ENCODE data around the gene GFI1B. TPM values are rescaled to one million over a fixed set of nuclear protein-coding genes. Genes with fewer than 3 reads are reported as not detected.

GFI1B gene
- total RNA-seq (10 to 100 TPM in 1 of 2 donors, not detected in 1; 53.6 TPM), polyA plus RNA-seq (under 1 TPM in 1 of 2 donors, not detected in 1; 0.05 TPM)

- DNase-seq (ENCODE audit: low spot score) = no peak
- H3K4me3 ChIP-seq (ENCODE audit: low read depth in 1 of 3, low read length in 3 of 3) = no peak within 1 kb of the TSS
- WGBS = 28% methylated on average over 26 of the region's 26 CpGs
- peaks cover 0 to 3% (median 1%) of the 10 kb centered on the region in 4 donors for H3K27me3 ChIP-seq (ENCODE audit: control insufficient read depth in 4 of 4, insufficient read depth in 4 of 4, low read length in 3 of 4)
- no peak within 1 kb of the TSS for H3K27ac ChIP-seq (ENCODE audit: low read depth in 1 of 2, low read length in 2 of 2)
- no peaks in the 10 kb centered on the region for H3K4me1 ChIP-seq (ENCODE audit: control insufficient read depth in 4 of 4, insufficient read depth in 4 of 4, low read length in 3 of 4)
- H3K9me3 ChIP-seq (ENCODE audit: control insufficient read depth in 4 of 4, low read length in 3 of 4) = no peaks in the 10 kb centered on the region
- H3K9ac ChIP-seq (ENCODE audit: low read depth in 1 of 2, low read length in 2 of 2) = no peak within 1 kb of the TSS
- TF ChIP-seq FOXA1 (IDR thresholded peaks at IDR 0.05) = no peak
- TF ChIP-seq RAD21 (IDR thresholded peaks at IDR 0.05) = no peak
- no peak for TF ChIP-seq YY1 (IDR thresholded peaks at IDR 0.05)
- no peak for TF ChIP-seq FOXA2 (IDR thresholded peaks at IDR 0.05)
- TF ChIP-seq, protein P1, sequence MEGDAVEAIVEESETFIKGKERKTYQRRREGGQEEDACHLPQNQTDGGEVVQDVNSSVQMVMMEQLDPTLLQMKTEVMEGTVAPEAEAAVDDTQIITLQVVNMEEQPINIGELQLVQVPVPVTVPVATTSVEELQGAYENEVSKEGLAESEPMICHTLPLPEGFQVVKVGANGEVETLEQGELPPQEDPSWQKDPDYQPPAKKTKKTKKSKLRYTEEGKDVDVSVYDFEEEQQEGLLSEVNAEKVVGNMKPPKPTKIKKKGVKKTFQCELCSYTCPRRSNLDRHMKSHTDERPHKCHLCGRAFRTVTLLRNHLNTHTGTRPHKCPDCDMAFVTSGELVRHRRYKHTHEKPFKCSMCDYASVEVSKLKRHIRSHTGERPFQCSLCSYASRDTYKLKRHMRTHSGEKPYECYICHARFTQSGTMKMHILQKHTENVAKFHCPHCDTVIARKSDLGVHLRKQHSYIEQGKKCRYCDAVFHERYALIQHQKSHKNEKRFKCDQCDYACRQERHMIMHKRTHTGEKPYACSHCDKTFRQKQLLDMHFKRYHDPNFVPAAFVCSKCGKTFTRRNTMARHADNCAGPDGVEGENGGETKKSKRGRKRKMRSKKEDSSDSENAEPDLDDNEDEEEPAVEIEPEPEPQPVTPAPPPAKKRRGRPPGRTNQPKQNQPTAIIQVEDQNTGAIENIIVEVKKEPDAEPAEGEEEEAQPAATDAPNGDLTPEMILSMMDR (IDR thresholded peaks at IDR 0.05; ENCODE audit: low read depth, low read length, missing input control) = no peak
- TF ChIP-seq, protein P2, sequence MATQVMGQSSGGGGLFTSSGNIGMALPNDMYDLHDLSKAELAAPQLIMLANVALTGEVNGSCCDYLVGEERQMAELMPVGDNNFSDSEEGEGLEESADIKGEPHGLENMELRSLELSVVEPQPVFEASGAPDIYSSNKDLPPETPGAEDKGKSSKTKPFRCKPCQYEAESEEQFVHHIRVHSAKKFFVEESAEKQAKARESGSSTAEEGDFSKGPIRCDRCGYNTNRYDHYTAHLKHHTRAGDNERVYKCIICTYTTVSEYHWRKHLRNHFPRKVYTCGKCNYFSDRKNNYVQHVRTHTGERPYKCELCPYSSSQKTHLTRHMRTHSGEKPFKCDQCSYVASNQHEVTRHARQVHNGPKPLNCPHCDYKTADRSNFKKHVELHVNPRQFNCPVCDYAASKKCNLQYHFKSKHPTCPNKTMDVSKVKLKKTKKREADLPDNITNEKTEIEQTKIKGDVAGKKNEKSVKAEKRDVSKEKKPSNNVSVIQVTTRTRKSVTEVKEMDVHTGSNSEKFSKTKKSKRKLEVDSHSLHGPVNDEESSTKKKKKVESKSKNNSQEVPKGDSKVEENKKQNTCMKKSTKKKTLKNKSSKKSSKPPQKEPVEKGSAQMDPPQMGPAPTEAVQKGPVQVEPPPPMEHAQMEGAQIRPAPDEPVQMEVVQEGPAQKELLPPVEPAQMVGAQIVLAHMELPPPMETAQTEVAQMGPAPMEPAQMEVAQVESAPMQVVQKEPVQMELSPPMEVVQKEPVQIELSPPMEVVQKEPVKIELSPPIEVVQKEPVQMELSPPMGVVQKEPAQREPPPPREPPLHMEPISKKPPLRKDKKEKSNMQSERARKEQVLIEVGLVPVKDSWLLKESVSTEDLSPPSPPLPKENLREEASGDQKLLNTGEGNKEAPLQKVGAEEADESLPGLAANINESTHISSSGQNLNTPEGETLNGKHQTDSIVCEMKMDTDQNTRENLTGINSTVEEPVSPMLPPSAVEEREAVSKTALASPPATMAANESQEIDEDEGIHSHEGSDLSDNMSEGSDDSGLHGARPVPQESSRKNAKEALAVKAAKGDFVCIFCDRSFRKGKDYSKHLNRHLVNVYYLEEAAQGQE (IDR thresholded peaks at IDR 0.05) = no peak
- no peak for TF ChIP-seq ATF3 (IDR thresholded peaks at IDR 0.05)
- no peak for TF ChIP-seq HNF4G (IDR thresholded peaks at IDR 0.05)
- TF ChIP-seq SP1 (IDR thresholded peaks at IDR 0.05) = no peak
- TF ChIP-seq JUND (IDR thresholded peaks at IDR 0.05) = no peak
- TF ChIP-seq EGR1 (IDR thresholded peaks at IDR 0.05; ENCODE audit: low read depth in 2 of 2) = no peak
- TF ChIP-seq MAX (IDR thresholded peaks at IDR 0.05) = no peak
- no peak for TF ChIP-seq HNF4A (conservative IDR thresholded peaks at IDR 0.05)
- no peak for TF ChIP-seq NR2F2 (IDR thresholded peaks at IDR 0.05)
- TF ChIP-seq, protein P3, sequence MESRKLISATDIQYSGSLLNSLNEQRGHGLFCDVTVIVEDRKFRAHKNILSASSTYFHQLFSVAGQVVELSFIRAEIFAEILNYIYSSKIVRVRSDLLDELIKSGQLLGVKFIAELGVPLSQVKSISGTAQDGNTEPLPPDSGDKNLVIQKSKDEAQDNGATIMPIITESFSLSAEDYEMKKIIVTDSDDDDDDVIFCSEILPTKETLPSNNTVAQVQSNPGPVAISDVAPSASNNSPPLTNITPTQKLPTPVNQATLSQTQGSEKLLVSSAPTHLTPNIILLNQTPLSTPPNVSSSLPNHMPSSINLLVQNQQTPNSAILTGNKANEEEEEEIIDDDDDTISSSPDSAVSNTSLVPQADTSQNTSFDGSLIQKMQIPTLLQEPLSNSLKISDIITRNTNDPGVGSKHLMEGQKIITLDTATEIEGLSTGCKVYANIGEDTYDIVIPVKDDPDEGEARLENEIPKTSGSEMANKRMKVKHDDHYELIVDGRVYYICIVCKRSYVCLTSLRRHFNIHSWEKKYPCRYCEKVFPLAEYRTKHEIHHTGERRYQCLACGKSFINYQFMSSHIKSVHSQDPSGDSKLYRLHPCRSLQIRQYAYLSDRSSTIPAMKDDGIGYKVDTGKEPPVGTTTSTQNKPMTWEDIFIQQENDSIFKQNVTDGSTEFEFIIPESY (IDR thresholded peaks at IDR 0.05) = no peak
- no peak for TF ChIP-seq RXRA (IDR thresholded peaks at IDR 0.05)
- no peak for TF ChIP-seq TAF1 (conservative IDR thresholded peaks at IDR 0.05)
- no peaks in the 10 kb centered on the region for H3K36me3 ChIP-seq (ENCODE audit: control insufficient read depth in 4 of 4, insufficient read depth in 3 of 4, low read depth in 1 of 4, low read length in 3 of 4)
Observed at GRCh38 chr9:132978451-132979131, at the start of gene GFI1B. Gene GFI1B, plus strand, starts transcription at chr9:132978694. Its CDS starts 7,985 bp downstream, at chr9:132986679.
